A549 (cell line): ENCODE measurements around the gene DEPDC5.

ENCODE experiments used
- CBX2 ChIP-seq: fragments of 200-600 bp; sonication (generic); IDR thresholded peaks from 2 replicates; pipeline ENCODE4 v1.6.1; 2016; ENCODE audit warnings: low read depth, mild to moderate bottlenecking, borderline replicate concordance
- CHD2 ChIP-seq: fragments of 150-350 bp; IDR thresholded peaks from 2 replicates; pipeline ENCODE4 v1.6.1; 2014; ENCODE audit warnings: low read length; ENCODE audit not compliant: partially characterized antibody
- GATA3 ChIP-seq: IDR thresholded peaks from 2 replicates; pipeline ENCODE4 v1.6.1; 2012; ENCODE audit warnings: borderline replicate concordance
- JUN ChIP-seq, 2 experiments: fragments of >200 bp; sonication (Bioruptor Twin); formaldehyde crosslinking; IDR thresholded peaks; 2 replicates in 1 of 2; 3 replicates in 1 of 2; pipeline ENCODE4 v1.6.1; 2016 to 2017
- MAFK ChIP-seq: fragments of 450-650 bp; IDR thresholded peaks from 2 replicates; pipeline ENCODE4 v1.6.1; 2014; ENCODE audit not compliant: partially characterized antibody
- MYC ChIP-seq: IDR thresholded peaks from 2 replicates; pipeline ENCODE4 v1.6.1; 2012; ENCODE audit warnings: mild to moderate bottlenecking, inconsistent platforms, low read length, improper control_type of control experiment, borderline replicate concordance
- PHF8 ChIP-seq: fragments of 200-600 bp; sonication (generic); IDR thresholded peaks from 2 replicates; pipeline ENCODE4 v1.6.1; 2016; ENCODE audit warnings: low read depth, mild to moderate bottlenecking, antibody characterized with exemption, moderate library complexity, borderline replicate concordance
- POLR2A ChIP-seq: IDR thresholded peaks from 2 replicates; pipeline ENCODE4 v1.6.1; 2012; ENCODE audit warnings: mild to moderate bottlenecking, low read length
- RAD21 ChIP-seq, 2 experiments: fragments of >200 bp in 1 of 2; sonication (Bioruptor Twin) in 1 of 2; formaldehyde crosslinking in 1 of 2; IDR thresholded peaks in 1 of 2; conservative IDR thresholded peaks in 1 of 2; 2 replicates in 1 of 2; 3 replicates in 1 of 2; pipeline ENCODE4 v1.6.1; 2012 to 2018; ENCODE audit warnings: inconsistent platforms in 1 of 2
- SMC3 ChIP-seq: fragments of >200 bp; sonication (Bioruptor Twin); formaldehyde crosslinking; IDR thresholded peaks from 3 replicates; pipeline ENCODE4 v1.6.1; 2018; ENCODE audit warnings: inconsistent platforms
- TP53 ChIP-seq: fragments of 250-450 bp; sonication (Bioruptor Pico); IDR thresholded peaks from 2 replicates; pipeline ENCODE4 v1.5.0; 2021; ENCODE audit warnings: mild to moderate bottlenecking, moderate library complexity
- TF ChIP-seq, protein P1 (sequence below): fragments of >200 bp; sonication (Bioruptor Twin); formaldehyde crosslinking; IDR thresholded peaks from 3 replicates; pipeline ENCODE4 v1.5.1; 2016
- TF ChIP-seq, protein P2 (sequence below): IDR thresholded peaks from 2 replicates; pipeline ENCODE4 v1.6.1; 2012

DNA sequence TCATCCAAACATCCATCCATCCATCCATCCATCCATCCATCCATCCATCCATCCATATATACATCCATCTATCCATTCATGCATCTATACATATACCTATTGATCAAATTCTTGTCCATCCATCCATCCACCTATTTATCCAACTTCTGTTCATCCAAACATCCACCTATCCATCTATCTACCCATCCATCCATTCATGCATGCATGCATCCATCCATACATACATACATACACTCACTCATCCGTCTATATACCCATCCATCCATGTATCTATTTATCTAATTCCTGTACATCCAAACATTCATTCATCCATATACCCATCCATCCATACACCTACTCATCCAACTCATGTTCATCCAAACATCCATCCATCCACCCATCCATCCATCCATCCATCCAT lies 171.2 kb downstream of the DEPDC5 start:
- no peak for TF ChIP-seq CBX2
- TF ChIP-seq, protein P1, sequence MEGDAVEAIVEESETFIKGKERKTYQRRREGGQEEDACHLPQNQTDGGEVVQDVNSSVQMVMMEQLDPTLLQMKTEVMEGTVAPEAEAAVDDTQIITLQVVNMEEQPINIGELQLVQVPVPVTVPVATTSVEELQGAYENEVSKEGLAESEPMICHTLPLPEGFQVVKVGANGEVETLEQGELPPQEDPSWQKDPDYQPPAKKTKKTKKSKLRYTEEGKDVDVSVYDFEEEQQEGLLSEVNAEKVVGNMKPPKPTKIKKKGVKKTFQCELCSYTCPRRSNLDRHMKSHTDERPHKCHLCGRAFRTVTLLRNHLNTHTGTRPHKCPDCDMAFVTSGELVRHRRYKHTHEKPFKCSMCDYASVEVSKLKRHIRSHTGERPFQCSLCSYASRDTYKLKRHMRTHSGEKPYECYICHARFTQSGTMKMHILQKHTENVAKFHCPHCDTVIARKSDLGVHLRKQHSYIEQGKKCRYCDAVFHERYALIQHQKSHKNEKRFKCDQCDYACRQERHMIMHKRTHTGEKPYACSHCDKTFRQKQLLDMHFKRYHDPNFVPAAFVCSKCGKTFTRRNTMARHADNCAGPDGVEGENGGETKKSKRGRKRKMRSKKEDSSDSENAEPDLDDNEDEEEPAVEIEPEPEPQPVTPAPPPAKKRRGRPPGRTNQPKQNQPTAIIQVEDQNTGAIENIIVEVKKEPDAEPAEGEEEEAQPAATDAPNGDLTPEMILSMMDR, result no peak
- no peak for TF ChIP-seq MYC
- TF ChIP-seq TP53 (CRISPR knock-in tag), result no peak
- TF ChIP-seq JUN (IDR thresholded peaks at IDR 0.05), result no peak
- TF ChIP-seq SMC3, result no peak
- no peak for TF ChIP-seq GATA3
- TF ChIP-seq MAFK, result no peak
- TF ChIP-seq CHD2, result no peak
- no peak for TF ChIP-seq PHF8
- TF ChIP-seq POLR2A, result no peak
- no peak for TF ChIP-seq RAD21 (conservative IDR thresholded peaks at IDR 0.05 in 1 of 2, IDR thresholded peaks at IDR 0.05 in 1 of 2)
- TF ChIP-seq, protein P2, sequence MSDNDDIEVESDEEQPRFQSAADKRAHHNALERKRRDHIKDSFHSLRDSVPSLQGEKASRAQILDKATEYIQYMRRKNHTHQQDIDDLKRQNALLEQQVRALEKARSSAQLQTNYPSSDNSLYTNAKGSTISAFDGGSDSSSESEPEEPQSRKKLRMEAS, result no peak
